Midbrain (tissue), 1 donor: Measurements from ENCODE around the gene TTC1.

Source experiments
- DNase-seq: peaks from one replicate; lab custom pipeline; 2025; lab: John Stamatoyannopoulos, UW

Gene TTC1

DNA sequence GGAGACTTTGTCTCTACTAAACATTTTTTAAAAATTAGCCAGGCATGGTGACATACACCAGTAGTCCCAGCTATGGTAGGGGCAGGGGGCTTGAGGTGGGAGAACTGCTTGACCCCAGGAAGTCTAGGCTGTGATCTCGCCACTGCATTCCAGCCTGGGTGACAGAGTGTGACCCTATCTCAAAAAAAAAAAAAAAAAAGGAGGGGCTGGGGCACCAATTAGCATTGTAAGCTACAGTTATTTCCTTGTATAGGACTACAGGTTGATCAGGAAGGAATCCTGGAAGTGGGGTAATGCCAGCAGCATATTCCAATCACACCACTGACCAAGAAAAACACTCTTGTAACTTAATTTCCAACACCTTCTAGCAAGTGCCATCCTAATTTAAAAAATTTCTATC lies 78.3 kb downstream of the TTC1 start:
- DNase-seq: no peak

DNA sequence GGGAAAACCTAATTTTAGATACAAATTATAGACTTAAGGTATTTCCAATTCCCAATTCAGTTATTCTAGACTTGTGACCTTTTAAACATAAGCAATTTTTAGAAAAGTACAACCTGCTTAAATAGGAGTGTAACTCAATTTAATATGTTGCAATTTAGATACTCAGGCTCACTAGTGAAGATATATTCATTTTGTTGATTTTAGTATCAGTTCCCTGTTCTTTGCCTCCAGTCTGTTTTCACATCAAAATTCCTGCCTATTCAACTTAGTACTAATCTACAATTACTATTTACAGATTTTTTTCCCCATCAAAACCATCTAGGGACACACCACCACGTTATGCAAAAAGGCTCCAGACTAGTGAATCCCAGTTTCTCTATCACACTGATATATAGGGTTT lies 79.9 kb downstream of the TTC1 start:
- no peak for DNase-seq

GRCh38 chr5:160089531-160089930 lies 80.6 kb downstream of the TTC1 start:
- DNase-seq: no peak

DNA sequence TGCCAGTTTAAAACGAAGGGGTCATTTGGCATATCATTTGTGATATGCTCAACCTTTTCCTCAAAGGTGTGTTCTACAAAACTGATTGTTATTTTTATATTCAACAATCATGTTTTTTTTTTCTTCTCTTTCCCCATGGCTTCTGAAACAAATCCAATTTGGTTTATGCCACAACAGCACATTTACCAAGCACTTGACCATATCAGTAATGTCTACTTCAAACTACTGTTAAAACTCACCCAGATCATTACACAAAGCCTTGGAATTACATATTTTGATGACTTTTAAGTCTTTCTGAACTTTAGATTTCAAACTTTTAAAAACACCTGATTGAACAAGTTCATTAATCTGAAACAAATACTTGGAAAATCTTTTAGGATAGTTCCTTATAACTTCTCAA lies 81.1 kb downstream of the TTC1 start:
- no peak for DNase-seq

DNA sequence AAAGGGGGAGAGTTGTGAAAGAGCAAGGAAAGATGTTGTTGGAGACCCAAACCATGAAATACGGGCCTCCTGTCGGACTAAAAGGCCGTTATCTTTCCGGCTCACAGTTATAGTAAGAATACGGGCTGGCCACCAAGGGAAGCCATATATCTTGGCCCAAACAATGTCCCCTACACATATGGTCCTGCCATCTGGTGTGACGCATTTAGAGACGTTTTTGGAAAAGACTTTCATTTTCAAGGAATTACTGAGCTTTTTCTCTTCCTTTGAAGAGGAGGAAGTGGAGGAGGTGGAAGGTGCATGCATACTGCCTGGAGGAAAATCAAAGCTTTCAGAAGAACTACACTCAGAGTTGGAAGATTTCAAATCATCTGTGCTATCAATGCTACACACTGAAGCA lies 83.6 kb downstream of the TTC1 start:
- DNase-seq: no peak

DNA sequence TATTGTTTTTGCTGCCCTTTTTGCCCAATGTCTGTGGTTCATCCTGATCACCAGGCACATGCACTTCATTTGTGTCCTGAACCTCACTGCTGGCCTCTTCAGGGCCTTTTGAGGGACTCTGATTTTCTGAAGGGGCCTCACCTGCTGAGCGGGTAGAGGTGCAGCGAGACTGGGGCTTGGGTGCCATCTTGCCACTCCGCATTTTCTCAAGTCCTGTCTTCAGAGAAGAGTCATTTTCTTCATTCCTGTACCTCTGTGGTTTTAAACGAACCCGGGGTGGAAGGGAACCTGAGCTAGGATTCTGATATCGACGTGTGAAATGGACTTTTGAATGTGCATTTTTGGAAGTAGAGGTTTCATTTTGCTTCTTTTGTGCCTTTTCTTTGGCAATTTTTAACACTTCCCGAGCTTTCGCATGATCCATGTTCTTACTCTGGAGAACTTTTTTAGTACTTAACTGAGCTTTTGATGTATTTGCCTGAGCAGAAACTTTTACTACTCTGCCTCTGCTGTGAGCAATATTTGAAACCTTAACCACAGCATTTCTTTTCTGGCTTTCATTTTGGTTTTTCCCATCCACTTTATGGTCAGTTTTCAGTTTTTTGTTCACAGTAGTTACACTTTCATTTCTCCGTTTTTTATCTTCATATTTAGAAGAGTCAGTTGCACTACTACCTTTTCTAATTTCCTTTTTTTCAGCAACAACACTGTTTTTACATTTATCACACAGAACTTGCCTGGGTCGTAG lies 84.2 kb downstream of the TTC1 start:
- no peak for DNase-seq

DNA sequence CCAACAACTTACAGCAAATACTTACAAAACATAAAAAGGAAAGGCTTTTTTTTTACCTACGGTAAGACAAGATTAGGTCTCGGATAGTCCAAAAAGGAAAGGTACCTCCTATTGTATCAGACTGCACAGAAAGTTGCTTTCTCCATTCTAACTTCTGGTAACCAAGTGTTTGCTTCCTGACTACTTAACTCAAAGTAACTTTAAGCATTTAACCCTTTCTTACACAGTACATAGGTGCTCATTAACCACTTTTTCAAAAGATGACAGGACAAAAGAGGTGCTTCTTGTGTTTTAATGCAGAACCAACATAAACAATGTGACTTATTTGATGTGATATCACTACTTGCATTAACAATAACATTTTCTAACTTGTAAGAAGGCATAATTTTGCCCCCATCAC lies 87.2 kb downstream of the TTC1 start:
- no peak for DNase-seq

DNA sequence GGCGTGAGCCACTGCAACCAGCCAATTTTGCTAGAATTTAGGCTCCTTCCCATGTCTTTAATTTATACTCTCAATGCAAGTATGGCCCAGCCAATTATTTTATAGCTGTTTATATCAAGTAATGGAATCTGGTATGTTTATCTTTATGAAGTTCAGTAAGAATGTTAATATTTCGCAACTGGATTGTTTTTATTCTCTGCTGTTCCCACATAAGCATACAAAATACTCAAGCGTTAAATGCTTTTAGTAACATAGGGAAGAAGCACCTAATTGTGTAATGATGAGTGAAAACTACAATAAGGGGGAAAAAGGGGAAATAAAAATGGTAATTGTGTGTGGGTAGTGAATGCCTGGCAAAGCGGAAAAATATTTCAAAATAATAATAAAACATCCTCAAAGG lies 89.1 kb downstream of the TTC1 start:
- DNase-seq: no peak

GRCh38 chr5:160105686-160106360 lies 96.9 kb downstream of the TTC1 start:
- DNase-seq: no peak

DNA sequence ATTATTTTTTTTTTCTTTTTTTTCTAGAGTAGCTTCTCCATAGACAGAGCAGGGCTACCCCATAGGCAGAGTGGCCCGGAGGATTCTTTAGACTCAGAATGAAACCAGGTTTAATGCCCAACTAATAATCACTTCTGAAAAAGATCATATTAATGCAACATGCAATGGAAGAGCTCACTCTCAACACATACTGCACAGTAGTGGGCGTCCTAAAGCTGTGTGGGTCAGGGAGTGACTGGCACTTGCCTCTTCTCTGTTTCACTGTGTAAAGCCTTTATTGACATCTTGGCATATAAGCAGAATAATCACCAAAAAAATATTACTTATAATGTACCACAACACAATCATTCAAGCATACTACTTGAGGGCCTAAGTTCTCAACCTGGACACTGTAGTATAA lies 99.2 kb downstream of the TTC1 start:
- peak; percentile 37 for DNase-seq
